A549 treated with DMSO at 1 μM for 4 hours (cell line): Measurements from ENCODE around the gene SORL1. TPM values are rescaled to one million over a fixed set of nuclear protein-coding genes. Genes with fewer than 3 reads are reported as not detected.

Experiments
- total RNA-seq: library from RNA; stranded (reverse); fragments of 200-300 nt; extraction: Qiagen RNA extraction; gene quantifications from 5 replicates; pipeline ENCODE4 v1.2.3, GENCODE V29; 2022; ENCODE audit warnings: low read depth

Gene SORL1
- total RNA-seq, result 1.5 to 2.1 TPM (median 2.0 TPM) in 5 replicates

GRCh38 chr11:121451986-121452608, at the start of gene SORL1:
Gene SORL1, plus strand, starts transcription at chr11:121452314. Its CDS starts 18 bp downstream, at chr11:121452332.

GRCh38 chr11:121452609-121453150, 566 bp downstream of the SORL1 start, which contains the start of gene SORL1-AS1:
Gene SORL1-AS1, minus strand, starts transcription at chr11:121452967.

Other genes starting within 250 kb of the SORL1 start
- 9.9 to 13.1 TPM (median 11.4 TPM) in 5 replicates for gene SC5D, start 159.5 kb upstream of the SORL1 start, total RNA-seq